ENCODE data around the gene DUOX1.

DNA sequence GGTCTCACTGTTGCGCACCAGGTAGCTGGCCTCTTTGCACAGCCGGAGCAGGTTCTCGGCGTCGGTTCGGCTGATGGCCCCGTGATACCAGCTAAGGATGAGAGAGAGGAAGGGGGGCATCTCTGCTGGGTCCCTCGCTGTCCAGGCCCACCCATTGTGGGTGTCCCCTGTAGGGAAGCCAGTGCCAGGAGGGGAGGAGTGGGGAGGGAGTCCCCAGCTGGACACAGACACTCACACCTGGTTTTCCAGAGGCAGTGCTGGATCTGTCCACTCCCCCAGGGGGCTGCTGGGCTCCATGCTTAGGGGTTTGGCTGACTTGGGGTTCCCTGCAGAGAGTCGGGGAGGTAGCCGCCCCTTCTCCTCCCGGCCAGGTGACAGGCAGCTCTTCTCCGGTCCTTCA, 42.1 kb downstream of the DUOX1 start:
- TF ChIP-seq POLR2A (IDR thresholded peaks at IDR 0.05), result no peak
- TF ChIP-seq, protein P1, sequence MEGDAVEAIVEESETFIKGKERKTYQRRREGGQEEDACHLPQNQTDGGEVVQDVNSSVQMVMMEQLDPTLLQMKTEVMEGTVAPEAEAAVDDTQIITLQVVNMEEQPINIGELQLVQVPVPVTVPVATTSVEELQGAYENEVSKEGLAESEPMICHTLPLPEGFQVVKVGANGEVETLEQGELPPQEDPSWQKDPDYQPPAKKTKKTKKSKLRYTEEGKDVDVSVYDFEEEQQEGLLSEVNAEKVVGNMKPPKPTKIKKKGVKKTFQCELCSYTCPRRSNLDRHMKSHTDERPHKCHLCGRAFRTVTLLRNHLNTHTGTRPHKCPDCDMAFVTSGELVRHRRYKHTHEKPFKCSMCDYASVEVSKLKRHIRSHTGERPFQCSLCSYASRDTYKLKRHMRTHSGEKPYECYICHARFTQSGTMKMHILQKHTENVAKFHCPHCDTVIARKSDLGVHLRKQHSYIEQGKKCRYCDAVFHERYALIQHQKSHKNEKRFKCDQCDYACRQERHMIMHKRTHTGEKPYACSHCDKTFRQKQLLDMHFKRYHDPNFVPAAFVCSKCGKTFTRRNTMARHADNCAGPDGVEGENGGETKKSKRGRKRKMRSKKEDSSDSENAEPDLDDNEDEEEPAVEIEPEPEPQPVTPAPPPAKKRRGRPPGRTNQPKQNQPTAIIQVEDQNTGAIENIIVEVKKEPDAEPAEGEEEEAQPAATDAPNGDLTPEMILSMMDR (IDR thresholded peaks at IDR 0.05), result no peak
